ENCODE results near the gene RRH. TPM values are rescaled to one million over a fixed set of nuclear protein-coding genes. Genes with fewer than 3 reads are reported as not detected.

RRH gene
- total RNA-seq, 1 experiment from 2014 or later: not detected

- Mint-ChIP-seq H3K27me3 (ENCODE audit: low read depth) (no peaks in the 10 kb centered on the region), H3K9me3 (peaks cover 13% of the 10 kb centered on the region), H3K4me3 (no peak overlapping the region), H3K36me3 (no peaks in the 10 kb centered on the region; the same call in 1 of the 2 replicates), H3K27ac (no peak overlapping the region), H3K4me1 (no peaks in the 10 kb centered on the region)
- POLR2A ChIA-PET: no interaction called here
- TF ChIP-seq HMGXB4 (CRISPR knock-in tag; IDR thresholded peaks at IDR 0.05) (no peak), NR2C2 (CRISPR knock-in tag; IDR thresholded peaks at IDR 0.05) (no peak), TEAD4 (CRISPR knock-in tag; IDR thresholded peaks at IDR 0.05) (no peak), ZNF425 (CRISPR knock-in tag; conservative IDR thresholded peaks at IDR 0.05) (no peak), PRRX2 (CRISPR knock-in tag; IDR thresholded peaks at IDR 0.05) (no peak), ATF2 (CRISPR knock-in tag; IDR thresholded peaks at IDR 0.05; ENCODE audit: borderline replicate concordance, low read depth) (no peak), E2F4 (CRISPR knock-in tag; IDR thresholded peaks at IDR 0.05; ENCODE audit: borderline replicate concordance, low read depth) (no peak), SOX15 (CRISPR knock-in tag; IDR thresholded peaks at IDR 0.05) (no peak), ZNF532 (CRISPR knock-in tag; IDR thresholded peaks at IDR 0.05; ENCODE audit: borderline replicate concordance) (no peak), GRHL2 (CRISPR knock-in tag; IDR thresholded peaks at IDR 0.05; ENCODE audit: insufficient replicate concordance, severe bottlenecking) (no peak), KAT7 (CRISPR knock-in tag; IDR thresholded peaks at IDR 0.05; ENCODE audit: borderline replicate concordance) (no peak), CREB1 (CRISPR knock-in tag; IDR thresholded peaks at IDR 0.05) (no peak), ZNF138 (CRISPR knock-in tag; conservative IDR thresholded peaks at IDR 0.05) (no peak), NFATC4 (CRISPR knock-in tag; IDR thresholded peaks at IDR 0.05) (no peak), ESRRA (CRISPR knock-in tag; IDR thresholded peaks at IDR 0.05; ENCODE audit: borderline replicate concordance) (no peak), USF1 (CRISPR knock-in tag; IDR thresholded peaks at IDR 0.05) (no peak)
- TF ChIP-seq, protein P1, sequence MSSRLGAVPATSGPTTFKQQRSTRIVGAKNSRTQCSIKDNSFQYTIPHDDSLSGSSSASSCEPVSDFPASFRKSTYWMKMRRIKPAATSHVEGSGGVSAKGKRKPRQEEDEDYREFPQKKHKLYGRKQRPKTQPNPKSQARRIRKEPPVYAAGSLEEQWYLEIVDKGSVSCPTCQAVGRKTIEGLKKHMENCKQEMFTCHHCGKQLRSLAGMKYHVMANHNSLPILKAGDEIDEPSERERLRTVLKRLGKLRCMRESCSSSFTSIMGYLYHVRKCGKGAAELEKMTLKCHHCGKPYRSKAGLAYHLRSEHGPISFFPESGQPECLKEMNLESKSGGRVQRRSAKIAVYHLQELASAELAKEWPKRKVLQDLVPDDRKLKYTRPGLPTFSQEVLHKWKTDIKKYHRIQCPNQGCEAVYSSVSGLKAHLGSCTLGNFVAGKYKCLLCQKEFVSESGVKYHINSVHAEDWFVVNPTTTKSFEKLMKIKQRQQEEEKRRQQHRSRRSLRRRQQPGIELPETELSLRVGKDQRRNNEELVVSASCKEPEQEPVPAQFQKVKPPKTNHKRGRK (CRISPR knock-in tag; IDR thresholded peaks at IDR 0.05; ENCODE audit: borderline replicate concordance): no peak
- TF ChIP-seq, protein P2, sequence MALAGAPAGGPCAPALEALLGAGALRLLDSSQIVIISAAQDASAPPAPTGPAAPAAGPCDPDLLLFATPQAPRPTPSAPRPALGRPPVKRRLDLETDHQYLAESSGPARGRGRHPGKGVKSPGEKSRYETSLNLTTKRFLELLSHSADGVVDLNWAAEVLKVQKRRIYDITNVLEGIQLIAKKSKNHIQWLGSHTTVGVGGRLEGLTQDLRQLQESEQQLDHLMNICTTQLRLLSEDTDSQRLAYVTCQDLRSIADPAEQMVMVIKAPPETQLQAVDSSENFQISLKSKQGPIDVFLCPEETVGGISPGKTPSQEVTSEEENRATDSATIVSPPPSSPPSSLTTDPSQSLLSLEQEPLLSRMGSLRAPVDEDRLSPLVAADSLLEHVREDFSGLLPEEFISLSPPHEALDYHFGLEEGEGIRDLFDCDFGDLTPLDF (CRISPR knock-in tag; IDR thresholded peaks at IDR 0.05): no peak
- TF ChIP-seq, protein P3, sequence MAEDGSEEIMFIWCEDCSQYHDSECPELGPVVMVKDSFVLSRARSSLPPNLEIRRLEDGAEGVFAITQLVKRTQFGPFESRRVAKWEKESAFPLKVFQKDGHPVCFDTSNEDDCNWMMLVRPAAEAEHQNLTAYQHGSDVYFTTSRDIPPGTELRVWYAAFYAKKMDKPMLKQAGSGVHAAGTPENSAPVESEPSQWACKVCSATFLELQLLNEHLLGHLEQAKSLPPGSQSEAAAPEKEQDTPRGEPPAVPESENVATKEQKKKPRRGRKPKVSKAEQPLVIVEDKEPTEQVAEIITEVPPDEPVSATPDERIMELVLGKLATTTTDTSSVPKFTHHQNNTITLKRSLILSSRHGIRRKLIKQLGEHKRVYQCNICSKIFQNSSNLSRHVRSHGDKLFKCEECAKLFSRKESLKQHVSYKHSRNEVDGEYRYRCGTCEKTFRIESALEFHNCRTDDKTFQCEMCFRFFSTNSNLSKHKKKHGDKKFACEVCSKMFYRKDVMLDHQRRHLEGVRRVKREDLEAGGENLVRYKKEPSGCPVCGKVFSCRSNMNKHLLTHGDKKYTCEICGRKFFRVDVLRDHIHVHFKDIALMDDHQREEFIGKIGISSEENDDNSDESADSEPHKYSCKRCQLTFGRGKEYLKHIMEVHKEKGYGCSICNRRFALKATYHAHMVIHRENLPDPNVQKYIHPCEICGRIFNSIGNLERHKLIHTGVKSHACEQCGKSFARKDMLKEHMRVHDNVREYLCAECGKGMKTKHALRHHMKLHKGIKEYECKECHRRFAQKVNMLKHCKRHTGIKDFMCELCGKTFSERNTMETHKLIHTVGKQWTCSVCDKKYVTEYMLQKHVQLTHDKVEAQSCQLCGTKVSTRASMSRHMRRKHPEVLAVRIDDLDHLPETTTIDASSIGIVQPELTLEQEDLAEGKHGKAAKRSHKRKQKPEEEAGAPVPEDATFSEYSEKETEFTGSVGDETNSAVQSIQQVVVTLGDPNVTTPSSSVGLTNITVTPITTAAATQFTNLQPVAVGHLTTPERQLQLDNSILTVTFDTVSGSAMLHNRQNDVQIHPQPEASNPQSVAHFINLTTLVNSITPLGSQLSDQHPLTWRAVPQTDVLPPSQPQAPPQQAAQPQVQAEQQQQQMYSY (CRISPR knock-in tag; IDR thresholded peaks at IDR 0.05): no peak
- CTCF ChIA-PET: no interaction called here
- DNase-seq (ENCODE audit: low spot score) (no peak), ATAC-seq (no peak)
Measured at GRCh38 chr4:109872065-109872464, 44.3 kb downstream of the RRH start.
